ENCODE measurements around the gene MOGAT1. TPM values are rescaled to one million over a fixed set of nuclear protein-coding genes. Genes with fewer than 3 reads are reported as not detected.
"Not testable (repeated sequence)": the region's sequence is repeated elsewhere in the genome, so short reads cannot be mapped to it uniquely, and the experiment has no call there.

Gene MOGAT1
- total RNA-seq, 1 donor from 2014 or later, result not detected

DNA sequence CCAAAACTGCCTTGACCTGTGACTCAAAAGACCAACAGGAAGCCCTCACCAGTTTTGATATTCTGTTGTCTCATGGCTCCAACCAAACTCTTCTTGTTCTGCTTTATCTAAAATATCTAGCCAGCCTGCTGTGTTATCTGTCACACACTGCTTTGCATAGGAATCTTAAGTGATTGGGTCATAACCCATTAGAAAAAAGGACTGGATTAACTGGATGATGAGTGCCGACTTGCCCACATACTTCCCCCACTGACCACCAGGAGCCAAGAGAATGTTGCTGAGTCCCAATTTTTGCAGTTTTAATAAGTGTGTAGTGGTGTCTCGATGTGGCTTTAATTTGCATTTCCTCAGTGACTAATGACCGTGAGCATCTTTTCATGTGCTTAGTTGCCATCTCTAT is 6.5 kb downstream of the MOGAT1 start:
- H3K36me3 Mint-ChIP-seq (ENCODE audit: low read depth), result no peaks in the 10 kb centered on the region
- no peak overlapping the region for H3K4me3 Mint-ChIP-seq
- no peak overlapping the region for H3K27ac Mint-ChIP-seq
- peaks cover 44% of the 10 kb centered on the region for H3K27me3 Mint-ChIP-seq (ENCODE audit: insufficient read depth)
- no peaks in the 10 kb centered on the region for H3K9me3 Mint-ChIP-seq
- intact Hi-C loops (cut with micrococcal nuclease), result no loop called here
- no peaks in the 10 kb centered on the region for H3K4me1 Mint-ChIP-seq (ENCODE audit: low read depth)
- DNase-seq (ENCODE audit: low spot score), result no peak

DNA sequence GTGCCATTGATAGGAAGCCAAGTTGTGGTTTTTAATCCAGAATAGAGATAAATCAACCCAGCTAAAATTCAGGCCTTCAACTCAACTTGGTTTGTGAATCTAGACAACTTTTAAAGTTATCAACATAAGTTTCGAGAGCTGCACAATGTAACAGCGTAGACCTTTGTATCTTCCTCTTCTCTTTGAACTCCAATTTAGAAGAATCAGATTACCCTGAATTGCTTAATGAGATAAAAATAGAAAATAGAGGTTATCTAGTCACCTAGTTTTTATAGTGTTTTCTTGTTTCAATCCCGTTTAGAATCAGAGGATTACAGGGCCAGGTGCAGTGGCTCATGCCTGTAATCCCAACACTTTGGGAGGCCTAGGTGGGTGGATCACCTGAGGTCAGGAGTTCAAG is 12.3 kb downstream of the MOGAT1 start:
- Mint-ChIP-seq H3K4me1 (ENCODE audit: low read depth) (no peaks in the 10 kb centered on the region), H3K27me3 (ENCODE audit: insufficient read depth) (peaks cover 19% of the 10 kb centered on the region), H3K27ac (no peak overlapping the region), H3K9me3 (no peaks in the 10 kb centered on the region), H3K36me3 (ENCODE audit: low read depth) (no peaks in the 10 kb centered on the region), H3K4me3 (no peak overlapping the region)
- DNase-seq (ENCODE audit: low spot score), result no peak
- intact Hi-C loops (cut with micrococcal nuclease), result no loop called here

DNA sequence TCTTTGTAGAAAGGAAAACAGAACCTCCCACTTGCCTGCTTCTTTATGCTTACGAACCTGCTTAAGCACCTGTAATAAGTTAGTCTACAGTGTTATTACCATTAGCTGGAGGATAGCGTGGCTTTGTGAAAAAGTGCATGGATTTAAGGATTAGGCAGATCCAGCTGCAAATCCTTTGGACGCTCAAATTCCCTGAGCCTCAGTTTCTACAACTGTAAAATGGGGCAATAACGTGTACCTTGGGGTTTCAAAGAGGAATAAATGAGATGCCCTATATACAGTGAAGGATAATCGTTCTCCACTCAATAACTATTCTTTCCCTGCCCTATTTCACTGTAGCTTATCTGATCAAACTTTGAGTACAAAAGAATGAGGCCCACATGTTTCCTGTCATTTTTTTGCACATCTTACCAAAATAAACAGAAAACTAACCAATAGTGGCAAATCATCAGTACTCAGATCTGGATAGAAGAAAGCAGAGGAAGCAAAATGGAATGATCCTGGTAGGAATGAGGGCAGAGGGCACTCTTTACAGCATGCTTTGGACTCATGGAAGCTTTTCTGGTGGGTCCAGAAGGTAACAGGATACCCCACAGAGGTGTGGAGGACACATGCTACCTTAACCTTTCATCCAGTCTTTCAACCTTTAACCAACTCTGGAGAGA is 14.8 kb downstream of the MOGAT1 start:
- Mint-ChIP-seq H3K36me3 (ENCODE audit: low read depth) (no peaks in the 10 kb centered on the region), H3K4me1 (ENCODE audit: low read depth) (peaks cover 5% of the 10 kb centered on the region), H3K27me3 (ENCODE audit: insufficient read depth) (peaks cover 14% of the 10 kb centered on the region), H3K27ac (no peak overlapping the region), H3K4me3 (no peak overlapping the region), H3K9me3 (no peaks in the 10 kb centered on the region)
- no peak for DNase-seq (ENCODE audit: low spot score)
- intact Hi-C loops (cut with micrococcal nuclease), result no loop called here

DNA sequence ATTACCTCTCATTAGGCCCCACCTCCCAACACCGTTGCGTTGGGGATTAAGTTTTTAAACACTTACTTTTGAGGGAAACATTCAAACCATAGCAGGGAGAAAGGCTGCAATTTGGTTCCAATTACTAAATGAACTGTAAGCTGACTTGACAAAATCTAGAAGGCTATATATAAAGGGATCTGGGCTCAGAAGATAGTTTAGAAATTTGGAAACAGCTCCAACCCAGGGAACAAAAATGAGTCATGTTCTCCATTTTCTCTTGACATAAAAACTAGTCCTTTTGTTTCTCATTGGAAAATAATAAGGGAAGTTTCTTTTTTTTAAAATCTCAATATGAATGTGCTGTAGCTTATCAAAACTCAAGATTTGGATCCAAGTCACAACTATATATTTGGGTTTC is 17.5 kb downstream of the MOGAT1 start:
- no peaks in the 10 kb centered on the region for H3K36me3 Mint-ChIP-seq (ENCODE audit: low read depth)

DNA sequence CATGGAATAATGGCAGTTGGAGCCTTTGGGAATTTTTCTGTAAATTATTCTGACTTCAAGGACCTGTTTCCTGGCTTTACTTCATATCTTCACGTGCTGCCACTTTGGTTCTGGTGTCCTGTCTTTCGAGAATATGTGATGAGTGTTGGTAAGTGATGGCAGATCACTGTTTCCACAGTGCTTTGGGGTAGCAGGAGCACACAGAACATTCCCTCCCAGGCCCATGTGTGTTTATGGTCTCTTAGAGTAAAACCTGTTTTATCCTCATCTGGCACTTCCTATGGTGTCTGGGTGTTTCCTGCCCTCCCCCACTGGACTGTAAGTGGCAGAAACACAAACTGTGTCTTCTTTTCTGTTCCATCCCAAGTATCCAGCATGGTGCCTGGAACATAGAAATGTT is 17.9 kb downstream of the MOGAT1 start:
- no peak for DNase-seq (ENCODE audit: low spot score)
- Mint-ChIP-seq H3K36me3 (ENCODE audit: low read depth) (no peaks in the 10 kb centered on the region), H3K4me3 (no peak overlapping the region), H3K27ac (no peak overlapping the region), H3K9me3 (no peaks in the 10 kb centered on the region), H3K27me3 (ENCODE audit: insufficient read depth) (peaks cover 8% of the 10 kb centered on the region), H3K4me1 (ENCODE audit: low read depth) (peaks cover 5% of the 10 kb centered on the region)
- intact Hi-C loops (cut with micrococcal nuclease), result no loop called here

More for the DNA sequence above, 17.5 kb downstream of the MOGAT1 start:
- Mint-ChIP-seq H3K9me3 (no peaks in the 10 kb centered on the region), H3K27ac (no peak overlapping the region), H3K4me1 (ENCODE audit: low read depth) (peaks cover 5% of the 10 kb centered on the region), H3K27me3 (ENCODE audit: insufficient read depth) (peaks cover 8% of the 10 kb centered on the region), H3K4me3 (no peak overlapping the region)
- no peak for DNase-seq (ENCODE audit: low spot score)
- intact Hi-C loops (cut with micrococcal nuclease), result no loop called here

DNA sequence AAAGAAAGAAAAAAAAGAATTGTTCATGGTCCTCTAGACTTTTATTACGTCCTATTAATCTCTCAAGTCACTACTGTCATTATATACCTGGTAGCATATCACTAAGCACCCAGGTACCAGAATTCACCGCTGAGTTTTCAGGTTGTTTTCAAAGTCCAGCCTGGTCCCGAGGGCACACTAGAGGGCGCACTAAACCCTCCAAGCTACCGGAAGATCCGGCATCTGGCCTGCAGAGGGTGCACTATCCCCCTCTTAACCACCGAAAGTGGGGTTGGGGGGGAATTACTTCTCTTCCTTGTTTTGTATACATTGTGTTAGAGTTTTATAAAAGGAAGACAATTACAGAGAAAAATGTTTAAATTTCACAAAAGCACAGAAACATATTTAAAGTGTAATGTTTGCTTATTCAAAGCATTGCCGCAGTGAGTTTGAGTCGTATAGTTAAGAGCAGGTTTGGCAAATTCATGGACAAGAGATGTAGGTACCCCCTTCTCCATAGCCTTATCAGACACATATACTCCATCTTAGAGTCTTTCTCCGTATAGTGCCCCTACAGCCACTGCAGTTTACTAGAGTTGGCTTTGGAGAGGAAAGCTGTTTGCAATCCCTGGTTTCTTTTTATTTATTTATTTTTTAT is 19.2 kb downstream of the MOGAT1 start:
- H3K9me3 Mint-ChIP-seq, result no peaks in the 10 kb centered on the region
- DNase-seq (ENCODE audit: low spot score), result peak; percentile 59
- H3K36me3 Mint-ChIP-seq (ENCODE audit: low read depth), result no peaks in the 10 kb centered on the region
- intact Hi-C loops (cut with micrococcal nuclease), result loop anchor here (1.0 to 5.0 kb wide), 6 partner anchors 18 to 373 kb away; partner anchors contain the start of genes ACSL3 and FARSB
- H3K27me3 Mint-ChIP-seq (ENCODE audit: insufficient read depth), result peaks cover 8% of the 10 kb centered on the region
- no peak overlapping the region for H3K27ac Mint-ChIP-seq
- H3K4me1 Mint-ChIP-seq (ENCODE audit: low read depth), result peaks cover 5% of the 10 kb centered on the region
- no peak overlapping the region for H3K4me3 Mint-ChIP-seq

DNA sequence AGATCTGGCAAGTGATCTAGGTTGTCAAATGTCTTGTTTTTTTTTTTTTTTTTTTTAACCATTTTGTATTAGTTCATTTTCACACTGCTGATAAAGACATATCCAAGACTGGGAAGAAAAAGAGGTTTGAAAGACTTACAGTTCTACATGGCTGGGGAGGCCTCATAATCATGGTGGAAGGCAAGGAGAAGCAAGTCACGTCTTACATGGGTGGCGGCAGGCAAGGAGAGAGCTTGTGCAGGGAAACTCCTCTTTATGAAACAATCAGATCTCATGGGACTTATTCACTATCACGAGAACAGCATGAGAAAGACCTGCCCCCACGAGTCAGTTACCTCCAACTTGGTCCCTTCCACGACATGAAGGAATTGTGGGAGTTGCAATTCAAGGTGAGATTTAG is 22.0 kb downstream of the MOGAT1 start:
- not testable (repeated sequence) for H3K36me3 Mint-ChIP-seq (ENCODE audit: low read depth); H3K4me3 Mint-ChIP-seq; DNase-seq (ENCODE audit: low spot score); H3K9me3 Mint-ChIP-seq; H3K4me1 Mint-ChIP-seq (ENCODE audit: low read depth); H3K27ac Mint-ChIP-seq
- H3K27me3 Mint-ChIP-seq (ENCODE audit: insufficient read depth), result peaks cover 19% of the 10 kb centered on the region
- intact Hi-C loops (cut with micrococcal nuclease), result loop anchor here (5.0 kb wide), 2 partner anchors 169 to 376 kb away; partner anchors contain the start of gene ACSL3

DNA sequence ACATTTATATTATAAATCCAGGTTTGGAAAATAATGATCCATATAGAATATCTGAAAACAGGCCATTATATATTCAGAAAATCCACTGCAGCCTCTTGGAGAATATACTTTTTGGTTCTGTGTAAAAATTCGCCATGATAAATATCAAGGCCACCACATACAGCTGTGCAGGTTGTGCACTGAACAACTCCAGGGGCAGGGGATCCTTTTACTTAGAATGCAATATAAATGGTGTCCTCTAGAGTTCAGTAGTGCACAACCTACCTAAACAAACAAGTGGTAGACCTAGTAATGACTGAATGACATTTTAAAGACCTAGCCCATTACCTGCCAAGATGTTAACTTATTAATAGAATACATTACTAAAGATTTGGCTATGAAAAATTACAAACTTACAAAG is 22.4 kb downstream of the MOGAT1 start:
- Mint-ChIP-seq H3K4me1 (ENCODE audit: low read depth) (peaks cover 5% of the 10 kb centered on the region), H3K4me3 (no peak overlapping the region), H3K27ac (no peak overlapping the region), H3K9me3 (no peaks in the 10 kb centered on the region), H3K27me3 (ENCODE audit: insufficient read depth) (peaks cover 23% of the 10 kb centered on the region), H3K36me3 (ENCODE audit: low read depth) (no peaks in the 10 kb centered on the region)
- intact Hi-C loops (cut with micrococcal nuclease), result loop anchor here (1.0 to 5.0 kb wide), 3 partner anchors 168 to 377 kb away; partner anchors contain the start of gene ACSL3
- DNase-seq (ENCODE audit: low spot score), result no peak

DNA sequence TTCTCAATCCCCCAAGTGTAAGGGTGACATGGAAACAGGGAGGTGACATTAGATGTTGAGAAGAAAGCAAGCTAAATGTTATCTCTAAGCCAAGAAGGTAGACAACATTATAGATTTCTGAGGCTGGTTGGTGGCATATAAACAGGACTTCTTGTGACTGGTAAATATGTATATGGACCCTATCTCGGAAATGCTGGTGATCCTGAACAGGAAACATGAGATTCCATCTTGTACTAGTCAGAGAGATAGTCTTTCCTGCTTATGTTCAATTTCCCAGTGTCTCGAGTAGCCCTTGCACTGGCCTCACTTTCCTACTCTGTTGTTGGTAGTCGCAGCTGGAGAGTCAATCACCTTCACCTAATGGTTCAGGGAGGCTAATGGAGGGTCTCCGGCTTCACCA is 26.8 kb downstream of the MOGAT1 start:
- Mint-ChIP-seq H3K9me3 (no peaks in the 10 kb centered on the region), H3K4me1 (ENCODE audit: low read depth) (peaks cover 18% of the 10 kb centered on the region), H3K4me3 (no peak overlapping the region), H3K27me3 (ENCODE audit: insufficient read depth) (peaks cover 39% of the 10 kb centered on the region), H3K27ac (no peak overlapping the region), H3K36me3 (ENCODE audit: low read depth) (no peaks in the 10 kb centered on the region)
- DNase-seq (ENCODE audit: low spot score), result no peak
- intact Hi-C loops (cut with micrococcal nuclease), result no loop called here

DNA sequence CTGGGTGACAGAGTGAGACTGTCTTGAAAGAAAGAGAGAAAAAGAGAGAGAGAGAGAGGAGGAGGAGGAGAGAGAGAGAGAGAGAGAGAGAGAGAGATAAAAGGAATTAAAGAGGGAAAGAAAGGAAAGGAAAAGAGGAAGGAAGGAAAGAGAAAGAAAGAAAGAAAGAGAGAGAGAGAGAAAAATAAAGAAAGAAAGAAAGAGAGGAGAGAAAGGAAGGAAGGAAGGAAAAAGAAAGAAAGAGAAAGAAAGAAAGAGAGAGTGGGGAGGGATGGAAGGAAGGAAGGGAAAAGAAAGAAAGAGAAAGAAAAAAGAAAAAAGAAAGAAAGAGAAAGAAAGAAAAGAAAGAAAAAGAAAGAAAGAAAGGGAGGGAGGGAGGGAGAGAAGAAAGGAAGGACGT is 29.8 kb downstream of the MOGAT1 start:
- DNase-seq (ENCODE audit: low spot score), result no peak
- H3K27ac Mint-ChIP-seq, result no peak overlapping the region
- peak overlapping the region; percentile 65 for H3K4me3 Mint-ChIP-seq
- no peaks in the 10 kb centered on the region for H3K9me3 Mint-ChIP-seq
- intact Hi-C loops (cut with micrococcal nuclease), result no loop called here
- H3K36me3 Mint-ChIP-seq (ENCODE audit: low read depth), result no peaks in the 10 kb centered on the region
- H3K27me3 Mint-ChIP-seq (ENCODE audit: insufficient read depth), result peaks cover 45% of the 10 kb centered on the region
- peaks cover 18% of the 10 kb centered on the region for H3K4me1 Mint-ChIP-seq (ENCODE audit: low read depth)

DNA sequence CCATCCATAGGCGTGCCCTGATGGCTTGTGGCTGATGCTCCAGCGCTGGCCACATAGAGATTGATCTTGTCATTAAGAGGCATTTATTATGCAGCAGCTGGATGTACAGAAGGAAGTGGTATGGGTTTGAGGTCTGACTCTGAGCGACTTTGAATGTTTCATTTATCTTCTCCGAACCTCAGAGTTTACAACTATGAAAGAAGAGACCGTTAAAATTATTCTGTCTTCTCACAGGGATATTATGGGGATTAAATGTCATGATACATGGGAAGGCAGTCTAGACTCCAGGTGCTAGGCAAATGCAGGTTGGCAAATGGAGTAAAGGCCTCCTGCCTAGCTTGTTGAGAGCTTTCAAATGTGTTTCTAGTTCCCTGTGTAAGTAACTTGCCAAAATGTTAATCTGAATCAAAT is 30.3 kb downstream of the MOGAT1 start:
- no peak overlapping the region for H3K4me3 Mint-ChIP-seq
- peaks cover 40% of the 10 kb centered on the region for H3K27me3 Mint-ChIP-seq (ENCODE audit: insufficient read depth)
- H3K9me3 Mint-ChIP-seq, result no peaks in the 10 kb centered on the region
- intact Hi-C loops (cut with micrococcal nuclease), result no loop called here
- no peaks in the 10 kb centered on the region for H3K36me3 Mint-ChIP-seq (ENCODE audit: low read depth)
- DNase-seq (ENCODE audit: low spot score), result no peak
- no peak overlapping the region for H3K27ac Mint-ChIP-seq
- peaks cover 18% of the 10 kb centered on the region for H3K4me1 Mint-ChIP-seq (ENCODE audit: low read depth)

DNA sequence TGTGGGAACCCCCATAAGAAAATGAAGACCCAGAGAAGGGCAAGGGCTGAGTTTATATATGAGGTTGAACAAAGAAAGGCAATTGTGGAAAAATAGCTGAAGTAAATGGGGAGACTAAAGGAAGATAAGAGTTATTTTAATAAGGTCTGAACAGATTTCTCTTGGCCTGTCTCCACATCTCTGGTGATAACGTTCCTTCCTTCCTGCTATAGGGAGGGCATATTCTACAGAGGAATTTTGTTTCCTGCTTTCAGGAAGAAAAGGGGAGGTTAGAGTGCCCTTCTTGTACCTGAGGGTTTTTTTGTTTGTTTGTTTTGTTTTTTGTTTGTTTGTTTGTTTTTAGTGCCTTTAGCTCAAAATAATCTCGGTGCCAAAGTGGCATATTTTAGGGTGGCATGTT is 31.6 kb downstream of the MOGAT1 start:
- H3K27ac Mint-ChIP-seq, result no peak overlapping the region
- peaks cover 22% of the 10 kb centered on the region for H3K4me1 Mint-ChIP-seq (ENCODE audit: low read depth)
- H3K27me3 Mint-ChIP-seq (ENCODE audit: insufficient read depth), result peaks cover 35% of the 10 kb centered on the region
- no peaks in the 10 kb centered on the region for H3K36me3 Mint-ChIP-seq (ENCODE audit: low read depth)
- no peak overlapping the region for H3K4me3 Mint-ChIP-seq
- intact Hi-C loops (cut with micrococcal nuclease), result no loop called here
- DNase-seq (ENCODE audit: low spot score), result no peak
- no peaks in the 10 kb centered on the region for H3K9me3 Mint-ChIP-seq

DNA sequence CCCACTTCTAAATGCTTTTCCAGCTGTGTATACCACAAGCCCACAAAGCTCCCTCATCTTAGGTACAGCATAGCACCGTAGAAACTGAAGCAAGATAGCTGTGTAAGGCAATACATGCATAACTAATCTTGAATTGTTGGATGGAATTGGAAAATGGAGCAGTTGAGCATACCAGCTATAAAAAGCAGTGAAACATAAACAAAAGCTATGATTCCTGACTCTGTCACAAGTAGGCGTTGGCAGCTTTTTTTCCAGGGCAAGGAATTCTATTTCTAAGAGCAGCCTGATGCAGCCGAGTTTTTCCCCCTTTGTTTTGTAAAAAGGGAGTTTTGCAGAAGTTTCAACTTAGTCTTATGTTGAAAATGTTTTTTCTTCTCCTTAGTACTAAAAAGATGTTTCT is 32.4 kb downstream of the MOGAT1 start:
- no peak overlapping the region for H3K4me3 Mint-ChIP-seq
- H3K4me1 Mint-ChIP-seq (ENCODE audit: low read depth), result peaks cover 22% of the 10 kb centered on the region
- no peaks in the 10 kb centered on the region for H3K9me3 Mint-ChIP-seq
- peaks cover 32% of the 10 kb centered on the region for H3K27me3 Mint-ChIP-seq (ENCODE audit: insufficient read depth)
- DNase-seq (ENCODE audit: low spot score), result no peak
- intact Hi-C loops (cut with micrococcal nuclease), result no loop called here
- H3K27ac Mint-ChIP-seq, result no peak overlapping the region
- H3K36me3 Mint-ChIP-seq (ENCODE audit: low read depth), result no peaks in the 10 kb centered on the region
